HepG2 (cell line): ENCODE data around the gene ZNF384. TPM values are rescaled to one million over a fixed set of nuclear protein-coding genes. Genes with fewer than 3 reads are reported as not detected.
A peak's percentile ranks its signal among the peaks of the same experiment; 100 is the strongest.

ENCODE experiments used
- AGO1 ChIP-seq: fragments of 200-400 bp; formaldehyde crosslinking; IDR thresholded peaks from 2 replicates; pipeline ENCODE4 v1.6.1; 2017; ENCODE audit warnings: mild to moderate bottlenecking, low read depth, low read length, moderate library complexity; ENCODE audit not compliant: poor library complexity, severe bottlenecking
- AHR ChIP-seq: IDR thresholded peaks from 2 replicates; pipeline ENCODE4 v1.6.1; 2018; ENCODE audit warnings: missing genetic modification reagents, missing compliant biosample characterization
- ARID3A ChIP-seq: IDR thresholded peaks from 2 replicates; pipeline ENCODE4 v1.6.1; 2012; ENCODE audit warnings: low read depth, low read length, improper control_type of control experiment
- BRD4 ChIP-seq: sonication (generic); formaldehyde crosslinking; IDR thresholded peaks from 2 replicates; pipeline ENCODE4 v1.4.0; 2020; ENCODE audit warnings: missing genetic modification reagents
- ELF4 ChIP-seq: sonication (generic); formaldehyde crosslinking; IDR thresholded peaks from 2 replicates; pipeline ENCODE4 v1.5.0; 2020; ENCODE audit warnings: missing genetic modification reagents, mild to moderate bottlenecking, moderate library complexity, borderline replicate concordance
- FOXJ3 ChIP-seq: sonication (generic); formaldehyde crosslinking; IDR thresholded peaks from 2 replicates; pipeline ENCODE4 v1.4.0; 2020; ENCODE audit warnings: missing genetic modification reagents, mild to moderate bottlenecking, borderline replicate concordance
- HDAC2 ChIP-seq: sonication (generic); formaldehyde crosslinking; IDR thresholded peaks from 2 replicates; pipeline ENCODE4 v1.4.0; 2020; ENCODE audit warnings: missing genetic modification reagents
- HOMEZ ChIP-seq: IDR thresholded peaks from 2 replicates; pipeline ENCODE4 v1.6.1; 2016; ENCODE audit warnings: low read depth
- HOXA9 ChIP-seq: sonication (generic); formaldehyde crosslinking; IDR thresholded peaks from 2 replicates; pipeline ENCODE4 v1.8.1; 2022; ENCODE audit warnings: missing genetic modification reagents, mild to moderate bottlenecking, moderate library complexity, borderline replicate concordance
- MED1 ChIP-seq: sonication (generic); formaldehyde crosslinking; IDR thresholded peaks from 2 replicates; pipeline ENCODE4 v1.4.0; 2020; ENCODE audit warnings: missing genetic modification reagents
- MIXL1 ChIP-seq: IDR thresholded peaks from 2 replicates; pipeline ENCODE4 v1.6.1; 2016
- RAD21 ChIP-seq: fragments of 450-650 bp; formaldehyde crosslinking; IDR thresholded peaks from 2 replicates; pipeline ENCODE4 v1.5.0; 2020; ENCODE audit warnings: mild to moderate bottlenecking
- SMAD1 ChIP-seq: sonication (generic); formaldehyde crosslinking; IDR thresholded peaks from 2 replicates; pipeline ENCODE4 v1.4.0; 2020; ENCODE audit warnings: missing genetic modification reagents, low read depth, mild to moderate bottlenecking, borderline replicate concordance
- SMC3 ChIP-seq: IDR thresholded peaks from 2 replicates; pipeline ENCODE4 v1.6.1; 2011; ENCODE audit warnings: low read length, improper control_type of control experiment
- ZBTB25 ChIP-seq: IDR thresholded peaks from 2 replicates; pipeline ENCODE4 v1.6.1; 2018; ENCODE audit warnings: missing genetic modification reagents
- ZNF780A ChIP-seq: sonication (generic); formaldehyde crosslinking; IDR thresholded peaks from 2 replicates; pipeline ENCODE4 v1.8.0; 2022; ENCODE audit warnings: mild to moderate bottlenecking, missing genetic modification reagents, moderate library complexity
- ZSCAN31 ChIP-seq: sonication (generic); formaldehyde crosslinking; IDR thresholded peaks from 2 replicates; pipeline ENCODE4 v1.5.0; 2020; ENCODE audit warnings: low read depth, mild to moderate bottlenecking, missing genetic modification reagents
- polyA plus RNA-seq, 8 experiments: library from polyadenylated mRNA; depleted of rRNA in 3 of 8; stranded (reverse) in 7 of 8; unstranded in 1 of 8; fragments of >200 nt; fragmentation: Illumina TruSeq in 4 of 8; extraction: Trizol in 4 of 8; gene quantifications; 2 replicates each; pipeline versions ENCODE4 v1.2.1 to v1.2.3, GENCODE V29; 2011 to 2016; ENCODE audit warnings: low read depth in 4 of 8, missing spikeins in 1 of 8, mixed read lengths in 1 of 8; ENCODE audit not compliant: insufficient read depth in 1 of 8
- total RNA-seq, 5 experiments: library from RNA; depleted of rRNA; stranded (reverse); fragments of >200 nt; fragmentation: Illumina TruSeq; extraction: Trizol; gene quantifications; 2 replicates each; pipeline ENCODE4 v1.2.3, GENCODE V29; 2016; ENCODE audit warnings: low read depth in 1 of 5
- TF ChIP-seq, protein P1 (sequence below): conservative IDR thresholded peaks from 2 replicates; pipeline ENCODE4 v1.6.1; 2018; ENCODE audit warnings: missing genetic modification reagents
- TF ChIP-seq, protein P2 (sequence below): sonication (generic); formaldehyde crosslinking; IDR thresholded peaks from 2 replicates; pipeline ENCODE4 v1.4.0; 2020; ENCODE audit warnings: mild to moderate bottlenecking, missing genetic modification reagents
- TF ChIP-seq, protein P3 (sequence below): sonication (generic); formaldehyde crosslinking; IDR thresholded peaks from 2 replicates; pipeline ENCODE4 v1.4.0; 2020; ENCODE audit warnings: missing genetic modification reagents

Gene ZNF384
- total and polyA plus RNA-seq, 2 of the 13 experiments (the other 11 are each of a cell fraction or from before 2014, with no cell fraction given) = 23.6 to 55.3 TPM

GRCh38 chr12:6735448-6736191 is 46.4 kb upstream of the ZNF384 start (continued):
- TF ChIP-seq, protein P1, sequence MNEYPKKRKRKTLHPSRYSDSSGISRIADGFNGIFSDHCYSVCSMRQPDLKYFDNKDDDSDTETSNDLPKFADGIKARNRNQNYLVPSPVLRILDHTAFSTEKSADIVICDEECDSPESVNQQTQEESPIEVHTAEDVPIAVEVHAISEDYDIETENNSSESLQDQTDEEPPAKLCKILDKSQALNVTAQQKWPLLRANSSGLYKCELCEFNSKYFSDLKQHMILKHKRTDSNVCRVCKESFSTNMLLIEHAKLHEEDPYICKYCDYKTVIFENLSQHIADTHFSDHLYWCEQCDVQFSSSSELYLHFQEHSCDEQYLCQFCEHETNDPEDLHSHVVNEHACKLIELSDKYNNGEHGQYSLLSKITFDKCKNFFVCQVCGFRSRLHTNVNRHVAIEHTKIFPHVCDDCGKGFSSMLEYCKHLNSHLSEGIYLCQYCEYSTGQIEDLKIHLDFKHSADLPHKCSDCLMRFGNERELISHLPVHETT (CRISPR knock-in tag) = no peak
- TF ChIP-seq AGO1 (no peak), RAD21 (CRISPR knock-in tag) (peak; percentile 78), AHR (CRISPR knock-in tag) (no peak), MIXL1 (CRISPR knock-in tag) (0 out of 2 replicates have a peak, but pooled peaks have one; percentile 21), ZSCAN31 (CRISPR knock-in tag) (no peak), HDAC2 (CRISPR knock-in tag) (0 out of 2 replicates have a peak, but pooled peaks have one; percentile 21), ARID3A (0 out of 2 replicates have a peak, but pooled peaks have one; percentile 16), SMAD1 (CRISPR knock-in tag) (no peak), HOXA9 (CRISPR knock-in tag) (no peak), BRD4 (CRISPR knock-in tag) (no peak), HOMEZ (CRISPR knock-in tag) (no peak), FOXJ3 (peak; percentile 28; the same call in 1 of the 2 replicates), SMC3 (peak; percentile 77), ZBTB25 (CRISPR knock-in tag) (0 out of 2 replicates have a peak, but pooled peaks have one; percentile 62), ZNF780A (no peak), ELF4 (CRISPR knock-in tag) (no peak), MED1 (CRISPR knock-in tag) (peak; percentile 14; the same call in 1 of the 2 replicates)
- TF ChIP-seq, protein P2, sequence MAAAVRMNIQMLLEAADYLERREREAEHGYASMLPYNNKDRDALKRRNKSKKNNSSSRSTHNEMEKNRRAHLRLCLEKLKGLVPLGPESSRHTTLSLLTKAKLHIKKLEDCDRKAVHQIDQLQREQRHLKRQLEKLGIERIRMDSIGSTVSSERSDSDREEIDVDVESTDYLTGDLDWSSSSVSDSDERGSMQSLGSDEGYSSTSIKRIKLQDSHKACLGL (CRISPR knock-in tag) = no peak
- TF ChIP-seq, protein P3, sequence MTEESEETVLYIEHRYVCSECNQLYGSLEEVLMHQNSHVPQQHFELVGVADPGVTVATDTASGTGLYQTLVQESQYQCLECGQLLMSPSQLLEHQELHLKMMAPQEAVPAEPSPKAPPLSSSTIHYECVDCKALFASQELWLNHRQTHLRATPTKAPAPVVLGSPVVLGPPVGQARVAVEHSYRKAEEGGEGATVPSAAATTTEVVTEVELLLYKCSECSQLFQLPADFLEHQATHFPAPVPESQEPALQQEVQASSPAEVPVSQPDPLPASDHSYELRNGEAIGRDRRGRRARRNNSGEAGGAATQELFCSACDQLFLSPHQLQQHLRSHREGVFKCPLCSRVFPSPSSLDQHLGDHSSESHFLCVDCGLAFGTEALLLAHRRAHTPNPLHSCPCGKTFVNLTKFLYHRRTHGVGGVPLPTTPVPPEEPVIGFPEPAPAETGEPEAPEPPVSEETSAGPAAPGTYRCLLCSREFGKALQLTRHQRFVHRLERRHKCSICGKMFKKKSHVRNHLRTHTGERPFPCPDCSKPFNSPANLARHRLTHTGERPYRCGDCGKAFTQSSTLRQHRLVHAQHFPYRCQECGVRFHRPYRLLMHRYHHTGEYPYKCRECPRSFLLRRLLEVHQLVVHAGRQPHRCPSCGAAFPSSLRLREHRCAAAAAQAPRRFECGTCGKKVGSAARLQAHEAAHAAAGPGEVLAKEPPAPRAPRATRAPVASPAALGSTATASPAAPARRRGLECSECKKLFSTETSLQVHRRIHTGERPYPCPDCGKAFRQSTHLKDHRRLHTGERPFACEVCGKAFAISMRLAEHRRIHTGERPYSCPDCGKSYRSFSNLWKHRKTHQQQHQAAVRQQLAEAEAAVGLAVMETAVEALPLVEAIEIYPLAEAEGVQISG = 0 out of 2 replicates have a peak, but pooled peaks have one; percentile 26
